Measurements from ENCODE around the gene ADK.
"Not testable (repeated sequence)": the region's sequence is repeated elsewhere in the genome, so short reads cannot be mapped to it uniquely, and the experiment has no call there.

Gene ADK

GRCh38 chr10:74297389-74298080 lies 146.5 kb downstream of the ADK start:
- DNase-seq (ENCODE audit: low read depth in 3 of 3, low spot score in 1 of 3) = no peak

- DNase-seq (ENCODE audit: low read depth in 3 of 3, low spot score in 1 of 3) = not testable (repeated sequence)
Measured at GRCh38 chr10:74300074-74300621, 149.1 kb downstream of the ADK start.

- DNase-seq (ENCODE audit: low read depth in 3 of 3, low spot score in 1 of 3) = no peak
Measured at GRCh38 chr10:74300666-74301065, 149.6 kb downstream of the ADK start.

- DNase-seq (ENCODE audit: low read depth in 3 of 3, low spot score in 1 of 3) = no peak
Measured at GRCh38 chr10:74305730-74306129, 154.7 kb downstream of the ADK start.

GRCh38 chr10:74306227-74306982 lies 155.4 kb downstream of the ADK start:
- DNase-seq (ENCODE audit: low read depth in 3 of 3, low spot score in 1 of 3) = no peak

- no peak for DNase-seq (ENCODE audit: low read depth in 3 of 3, low spot score in 1 of 3)
Measured at GRCh38 chr10:74307061-74307651, 156.1 kb downstream of the ADK start.

GRCh38 chr10:74310652-74311257 lies 159.7 kb downstream of the ADK start:
- DNase-seq (ENCODE audit: low read depth in 3 of 3, low spot score in 1 of 3) = no peak

- DNase-seq (ENCODE audit: low read depth in 3 of 3, low spot score in 1 of 3) = no peak
Measured at GRCh38 chr10:74314166-74314565, 163.1 kb downstream of the ADK start.

GRCh38 chr10:74320026-74320425 lies 169.0 kb downstream of the ADK start:
- no peak for DNase-seq (ENCODE audit: low read depth in 3 of 3, low spot score in 1 of 3)

- no peak for DNase-seq (ENCODE audit: low read depth in 3 of 3, low spot score in 1 of 3)
Measured at GRCh38 chr10:74320717-74321116, 169.7 kb downstream of the ADK start.

- no peak for DNase-seq (ENCODE audit: low read depth in 3 of 3, low spot score in 1 of 3)
Measured at GRCh38 chr10:74322141-74322540, 171.1 kb downstream of the ADK start.

GRCh38 chr10:74322565-74322964 lies 171.5 kb downstream of the ADK start:
- no peak for DNase-seq (ENCODE audit: low read depth in 3 of 3, low spot score in 1 of 3)

- DNase-seq (ENCODE audit: low read depth in 3 of 3, low spot score in 1 of 3) = no peak
Measured at GRCh38 chr10:74328388-74328787, 177.4 kb downstream of the ADK start.

- no peak for DNase-seq (ENCODE audit: low read depth in 3 of 3, low spot score in 1 of 3)
Measured at GRCh38 chr10:74329873-74330272, 178.9 kb downstream of the ADK start.

- DNase-seq (ENCODE audit: low read depth in 3 of 3, low spot score in 1 of 3) = no peak
Measured at GRCh38 chr10:74330646-74331045, 179.6 kb downstream of the ADK start.

- DNase-seq (ENCODE audit: low read depth in 3 of 3, low spot score in 1 of 3) = no peak
Measured at GRCh38 chr10:74332398-74332797, 181.4 kb downstream of the ADK start.

GRCh38 chr10:74333174-74333573 lies 182.2 kb downstream of the ADK start:
- DNase-seq (ENCODE audit: low read depth in 3 of 3, low spot score in 1 of 3) = no peak

GRCh38 chr10:74334221-74334620 lies 183.2 kb downstream of the ADK start:
- no peak for DNase-seq (ENCODE audit: low read depth in 3 of 3, low spot score in 1 of 3)

- no peak for DNase-seq (ENCODE audit: low read depth in 3 of 3, low spot score in 1 of 3)
Measured at GRCh38 chr10:74335501-74335900, 184.5 kb downstream of the ADK start.

GRCh38 chr10:74337330-74338016 lies 186.5 kb downstream of the ADK start:
- no peak for DNase-seq (ENCODE audit: low read depth in 3 of 3, low spot score in 1 of 3)

GRCh38 chr10:74342991-74343390 lies 192.0 kb downstream of the ADK start:
- DNase-seq (ENCODE audit: low read depth in 3 of 3, low spot score in 1 of 3) = no peak

Data from stimulated activated CD4-positive, alpha-beta T cell treated with anti-CD3 and anti-CD28 coated beads, TNF-alpha, amount 100 ng/mL, for 1 hour (primary cell).